HG02798 (cell line): ENCODE results near the gene SHANK2.

Experiments
- ATAC-seq: cut with Tn5 transposase; IDR thresholded peaks from one replicate; pipeline ENCODE4 v1.9.1; 2021; ENCODE audit warnings: mild to moderate bottlenecking; ENCODE audit not compliant: unreplicated experiment, poor library complexity

The SHANK2 gene

DNA sequence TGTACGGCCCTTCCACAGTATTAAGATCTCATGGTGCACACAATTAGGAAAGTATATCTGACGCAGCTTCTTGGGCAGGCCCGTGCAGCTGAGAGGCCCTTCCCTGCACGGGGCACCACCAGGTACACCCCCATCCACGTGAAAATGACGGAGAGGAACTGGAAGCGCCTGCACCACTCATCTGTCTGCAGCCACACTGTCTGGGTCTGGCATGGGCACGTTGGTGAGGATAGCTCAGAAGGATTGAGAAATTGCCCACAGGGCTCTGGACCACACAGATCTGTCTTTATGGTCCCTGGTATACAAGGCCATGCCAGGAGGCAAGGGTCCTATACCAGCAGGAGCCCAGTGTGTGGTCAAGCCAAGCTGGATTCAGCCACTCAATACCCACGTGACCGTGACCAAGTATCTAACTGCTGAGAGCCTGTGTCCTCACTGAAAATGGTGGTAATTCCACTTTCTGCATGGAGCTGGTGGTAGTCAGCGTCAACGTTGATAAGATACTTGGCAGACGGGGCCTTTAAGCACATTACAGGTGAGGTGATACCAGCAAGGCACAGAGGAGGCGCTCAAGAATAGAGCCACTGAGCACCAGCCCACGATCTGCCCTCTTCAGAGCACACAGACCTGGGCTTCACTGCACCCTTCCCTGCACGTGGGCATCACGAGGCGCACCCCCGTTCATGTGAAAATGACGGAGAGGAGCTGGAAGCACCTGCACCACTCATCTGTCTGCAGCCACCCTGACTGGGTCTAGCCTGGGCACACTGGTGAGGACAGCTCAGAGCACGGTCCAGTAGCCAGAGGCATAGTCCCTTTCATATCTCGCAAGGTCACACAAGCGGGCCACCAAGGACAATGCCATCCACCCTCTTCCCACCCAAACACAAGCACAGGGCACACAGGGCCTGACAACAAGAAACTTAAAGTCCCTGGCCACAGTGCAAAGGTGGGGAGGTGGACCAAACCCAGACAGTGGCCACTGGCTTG, 28.4 kb downstream of the SHANK2 start:
- ATAC-seq: no peak

DNA sequence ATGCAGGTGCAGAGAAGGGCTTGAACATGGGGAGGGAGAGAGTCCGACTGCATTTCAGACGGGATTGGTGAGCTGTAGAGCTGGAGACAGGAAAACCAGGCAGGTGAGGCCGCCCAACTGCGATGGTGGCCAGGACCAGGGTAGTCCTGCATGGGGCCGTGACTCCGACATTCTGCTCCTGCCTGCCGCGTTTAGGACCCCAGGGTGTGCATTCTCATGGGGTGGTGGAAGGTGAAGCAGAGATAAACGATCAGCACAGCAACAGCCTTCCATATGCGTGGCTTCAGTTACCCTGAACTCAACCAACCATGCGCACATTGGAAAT, 29.3 kb downstream of the SHANK2 start:
- ATAC-seq: no peak

DNA sequence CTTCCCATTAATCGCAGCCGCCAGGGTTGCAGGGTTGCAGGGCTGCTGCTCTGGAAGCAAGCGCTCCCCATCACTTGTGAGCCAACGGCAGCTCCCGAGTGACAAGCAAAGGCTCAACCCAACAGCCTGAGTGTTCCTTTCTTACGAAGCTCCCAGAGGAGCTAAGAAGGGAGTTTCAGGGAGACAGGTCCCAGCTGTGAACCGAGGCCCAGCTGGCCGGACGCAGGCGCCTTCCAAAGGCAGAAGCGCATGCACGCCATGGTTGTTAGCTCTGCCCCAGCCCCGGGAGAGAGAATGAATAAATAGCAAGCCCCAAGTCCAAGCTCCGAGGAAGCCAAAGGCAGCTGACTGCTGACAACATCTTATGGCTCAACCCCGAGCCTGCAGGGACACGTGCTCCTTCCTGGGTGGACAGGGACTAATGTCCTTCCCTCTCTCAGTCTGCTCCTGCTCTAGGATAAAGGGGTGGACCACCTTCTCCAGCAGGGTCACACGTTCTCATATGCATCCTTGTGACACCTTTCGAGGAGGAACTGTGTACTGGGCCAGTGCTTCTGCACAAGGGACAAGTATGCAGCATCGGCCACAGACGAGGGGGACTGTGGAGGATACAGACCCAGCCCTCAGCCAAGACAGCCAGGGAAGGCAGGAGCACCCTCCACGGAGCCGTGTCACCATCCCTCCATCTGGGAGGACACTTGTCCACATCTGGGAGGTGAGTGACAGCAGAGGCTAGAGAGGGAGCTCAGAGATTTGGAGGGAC, 29.9 kb downstream of the SHANK2 start:
- ATAC-seq: no peak

DNA sequence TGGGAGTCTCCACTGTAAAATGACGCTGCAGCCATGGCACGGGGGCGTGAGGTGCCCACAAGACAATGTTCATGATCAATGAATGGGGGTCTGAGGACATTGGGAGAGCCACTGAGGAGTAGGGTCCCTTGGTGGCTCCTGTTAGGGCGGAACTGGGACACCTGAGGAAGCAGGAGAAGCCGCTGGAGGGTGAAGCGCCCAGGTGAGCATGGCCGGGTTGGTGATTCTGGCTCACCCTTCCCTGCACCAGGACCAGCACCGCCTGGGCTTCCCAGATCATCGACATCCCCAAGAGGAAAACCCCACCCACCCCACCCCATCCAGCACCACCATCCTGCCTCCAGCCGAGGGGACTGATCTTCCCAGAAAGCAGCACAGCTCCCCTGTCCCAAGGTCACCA, 30.6 kb downstream of the SHANK2 start:
- no peak for ATAC-seq

DNA sequence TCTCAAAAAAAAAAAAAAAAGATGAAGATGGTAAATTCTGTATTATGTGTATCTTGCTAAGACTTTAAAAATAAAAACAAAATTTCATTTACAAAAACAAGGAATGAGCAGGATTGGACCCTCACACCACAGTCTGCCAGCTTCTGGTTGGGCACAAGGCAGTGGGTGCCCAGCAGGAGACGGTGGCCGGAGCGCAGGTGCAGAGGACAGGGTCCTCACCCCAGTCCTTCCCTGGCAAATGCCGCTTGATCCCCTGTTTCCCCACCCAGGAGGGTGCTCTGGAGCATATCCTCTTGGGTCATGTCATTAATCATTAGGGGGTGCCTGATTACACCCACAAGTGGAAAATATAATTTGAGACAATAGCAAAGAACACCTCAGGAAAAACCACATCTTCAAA, 31.2 kb downstream of the SHANK2 start:
- ATAC-seq: no peak

DNA sequence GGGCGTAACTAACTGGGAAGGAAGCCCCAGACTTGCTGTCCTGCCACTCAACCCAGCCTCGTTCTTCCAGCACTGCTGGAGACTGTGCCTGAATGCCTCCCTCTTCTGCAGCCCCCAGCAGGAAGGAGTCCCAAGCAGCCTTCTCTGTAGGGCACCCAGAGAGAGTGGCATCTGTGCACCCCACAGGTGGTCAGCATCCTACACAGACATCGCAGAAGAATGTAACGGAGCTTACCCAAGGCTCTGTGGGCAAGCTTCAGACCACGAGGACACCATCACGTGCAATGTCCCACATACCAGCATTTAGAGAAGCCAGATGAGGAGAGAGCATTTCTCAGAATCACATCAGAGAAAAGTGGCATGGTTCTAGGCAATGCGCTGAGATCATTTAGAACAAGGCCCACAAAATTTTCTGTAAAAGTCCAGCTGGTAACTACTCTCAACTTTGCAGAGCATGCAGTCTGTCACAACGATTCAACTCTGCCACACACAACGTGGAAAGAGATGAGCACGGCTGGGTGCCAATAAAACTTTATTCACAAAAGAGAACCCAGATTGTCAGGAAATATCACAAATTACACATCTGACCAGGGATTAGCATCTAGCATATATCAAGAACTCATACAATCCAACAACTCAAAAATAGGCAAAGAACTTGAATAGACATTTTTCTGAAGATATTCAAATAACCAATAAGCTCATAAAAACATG, 33.4 kb downstream of the SHANK2 start:
- ATAC-seq: no peak

DNA sequence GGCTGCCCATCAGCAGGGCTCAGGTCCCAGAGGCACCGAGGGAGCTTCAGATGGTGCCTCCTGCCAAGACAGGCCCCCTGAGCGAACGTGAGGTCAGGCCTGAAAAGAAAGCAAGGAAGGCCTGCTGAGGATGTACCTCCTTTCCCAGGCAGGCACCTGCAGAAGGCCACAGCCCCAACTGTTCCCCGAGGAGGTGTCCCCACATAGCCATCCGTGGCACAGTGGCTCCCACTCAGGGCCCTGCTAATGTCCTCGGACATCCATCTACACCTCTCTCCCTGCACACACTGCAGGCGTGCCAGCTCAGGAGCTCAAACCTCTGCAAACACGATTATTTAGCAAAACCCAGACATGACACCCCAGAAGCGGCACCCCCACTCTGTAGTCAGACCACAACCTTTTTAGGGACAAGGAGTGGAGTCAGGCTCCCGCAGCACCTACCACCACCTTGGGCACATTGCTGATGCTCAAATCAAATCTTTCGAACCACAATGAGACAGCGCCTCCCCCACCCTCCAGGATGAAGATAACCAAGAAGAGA, 36.9 kb downstream of the SHANK2 start:
- no peak for ATAC-seq

DNA sequence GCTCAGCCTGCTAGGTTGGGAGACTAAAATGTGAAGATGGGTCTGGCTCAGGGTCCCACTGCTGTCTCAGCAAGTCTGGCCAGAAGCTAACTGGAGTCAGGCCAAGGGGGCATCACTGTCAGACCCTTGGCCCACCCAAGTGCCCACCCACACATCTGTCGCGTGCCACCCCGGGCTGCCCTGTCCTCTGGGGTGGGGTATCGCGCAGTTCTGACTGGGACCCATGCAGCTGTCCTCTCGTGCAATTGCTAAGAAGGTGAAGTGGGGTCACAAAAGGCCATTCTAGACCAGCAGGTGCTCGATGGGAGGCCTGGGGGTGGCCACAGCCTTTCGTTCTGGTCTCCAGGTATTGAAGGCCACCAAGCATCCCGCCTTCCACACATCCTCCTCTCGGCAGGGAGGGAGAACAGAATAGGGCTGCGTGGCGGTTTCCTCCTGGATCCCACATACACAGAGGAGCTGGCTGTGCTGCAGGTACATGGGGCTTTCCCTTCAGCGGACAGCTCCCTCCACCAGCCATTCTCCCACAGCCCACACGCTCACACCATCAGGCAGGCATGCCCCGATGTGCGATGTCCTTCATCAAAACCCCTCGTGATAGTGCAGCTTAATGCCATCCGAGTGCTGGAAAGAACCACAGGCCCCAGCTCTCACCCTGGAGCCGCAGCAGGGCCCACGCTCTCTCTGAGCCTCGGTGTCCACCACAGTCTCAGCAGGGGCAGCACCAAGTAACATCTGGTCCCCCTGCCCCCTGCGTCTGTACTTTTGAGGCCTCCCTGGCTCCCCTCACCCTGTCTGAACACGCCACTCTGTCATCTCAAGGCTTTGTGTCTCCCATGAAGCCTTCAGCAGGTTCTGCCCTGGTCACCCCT, 37.6 kb downstream of the SHANK2 start:
- no peak for ATAC-seq

DNA sequence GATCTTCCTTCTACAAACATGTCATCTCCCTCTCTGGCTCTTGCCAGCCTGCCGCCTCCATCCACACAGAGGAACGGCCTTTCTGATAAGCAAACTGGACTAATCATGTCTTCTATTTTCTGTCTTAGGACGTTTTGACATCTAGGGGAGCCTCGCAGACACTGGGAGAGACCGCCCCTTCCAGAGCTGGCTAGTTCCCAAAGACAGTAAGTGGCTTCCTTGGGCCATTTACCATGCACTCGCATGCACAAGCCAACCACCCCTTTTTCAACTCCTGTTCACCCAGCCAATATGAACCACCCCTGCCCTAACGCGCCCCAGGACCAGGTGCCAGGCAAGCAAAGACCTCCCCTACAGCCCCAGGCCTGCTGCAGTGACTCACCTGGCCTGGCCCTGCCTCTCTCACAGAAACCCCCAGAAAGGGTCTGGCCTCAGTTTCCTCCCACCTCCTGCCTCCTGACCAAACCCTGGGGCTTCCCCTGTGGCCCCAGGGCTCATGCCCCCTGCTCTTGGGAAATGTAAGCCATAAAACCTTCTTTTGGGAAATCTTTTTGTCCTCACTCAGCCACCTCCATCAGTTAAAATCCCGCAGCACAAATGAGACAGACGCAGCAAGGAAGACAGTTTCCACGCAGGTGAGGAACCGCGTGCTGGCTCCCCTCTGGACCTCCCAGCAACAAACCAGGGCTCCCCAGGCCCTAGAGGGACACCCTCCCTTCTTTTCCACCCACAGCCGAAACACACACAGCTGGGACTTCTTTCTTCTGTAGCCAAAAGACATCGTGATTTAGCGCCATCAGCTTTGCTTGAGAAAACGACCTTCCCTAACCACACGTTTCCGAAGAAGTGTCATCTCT, 38.5 kb downstream of the SHANK2 start:
- ATAC-seq: no peak

DNA sequence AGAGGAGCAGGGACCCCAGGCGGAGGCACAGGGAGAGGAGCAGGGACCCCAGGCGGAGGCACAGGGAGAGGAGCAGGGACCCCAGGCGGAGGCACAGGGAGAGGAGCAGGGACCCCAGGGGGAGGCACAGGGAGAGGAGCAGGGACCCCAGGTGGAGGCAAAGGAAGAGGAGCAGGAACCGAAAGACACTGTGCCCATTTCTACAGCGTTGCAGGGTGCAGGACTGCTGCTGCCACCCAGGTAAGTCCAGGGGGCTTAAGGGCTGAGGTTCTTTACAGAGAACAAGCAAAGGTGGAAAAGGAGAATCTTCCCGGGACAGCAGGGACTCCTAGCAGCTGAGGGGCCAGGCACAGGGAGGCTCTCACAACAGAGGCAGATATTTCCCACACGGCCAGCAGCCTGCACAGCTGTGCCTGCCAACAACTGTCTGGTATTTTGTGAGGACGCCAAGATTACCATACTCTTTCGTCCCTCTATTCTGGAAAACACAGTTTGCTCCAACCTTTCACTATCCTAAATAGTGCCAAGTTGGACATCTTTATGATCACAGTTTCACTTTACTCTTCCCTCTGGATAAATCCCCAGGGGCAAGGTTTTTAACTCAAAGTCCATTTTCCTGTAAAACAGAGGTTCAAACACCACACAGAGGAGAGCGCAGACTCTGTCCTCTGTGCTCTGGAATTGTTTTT, 39.4 kb downstream of the SHANK2 start:
- ATAC-seq: no peak

DNA sequence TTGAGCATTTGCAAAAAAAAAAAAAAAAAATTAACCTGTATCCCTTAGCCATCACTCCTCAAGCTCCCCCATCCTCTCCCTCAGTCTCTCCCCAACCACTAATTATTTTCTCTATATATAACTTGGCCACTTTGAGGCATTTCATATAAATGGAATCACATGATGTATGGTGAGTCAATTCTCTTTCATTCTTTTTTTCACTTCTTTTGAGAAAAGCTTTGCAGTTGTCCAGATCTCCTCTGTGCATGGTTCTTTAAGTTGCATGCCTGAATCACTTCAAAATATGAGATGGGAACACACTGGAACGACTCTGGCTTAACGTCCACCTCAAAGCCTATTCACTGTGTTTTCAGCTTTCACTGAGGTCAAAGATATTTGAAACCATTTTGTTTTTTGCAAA, 40.7 kb downstream of the SHANK2 start:
- ATAC-seq: no peak

DNA sequence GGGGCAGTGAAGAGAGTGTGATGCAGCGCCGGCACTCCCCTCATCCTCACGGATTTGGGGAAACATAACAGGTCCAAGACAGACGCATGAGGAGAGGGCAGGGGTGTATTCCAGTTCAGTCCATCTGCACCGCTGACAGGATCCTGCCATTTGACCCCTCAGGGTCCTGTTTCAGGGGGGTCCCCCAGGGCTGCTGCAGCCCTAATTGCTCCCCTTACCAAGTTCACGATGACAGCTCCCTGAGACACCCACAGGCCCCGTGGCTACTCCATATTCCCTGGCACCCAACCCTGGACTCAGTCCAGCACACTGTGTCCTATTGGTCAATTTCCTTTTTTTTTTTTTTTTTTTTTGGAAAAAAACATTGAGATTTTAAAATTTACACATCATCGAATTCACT, 41.5 kb downstream of the SHANK2 start:
- ATAC-seq: no peak

DNA sequence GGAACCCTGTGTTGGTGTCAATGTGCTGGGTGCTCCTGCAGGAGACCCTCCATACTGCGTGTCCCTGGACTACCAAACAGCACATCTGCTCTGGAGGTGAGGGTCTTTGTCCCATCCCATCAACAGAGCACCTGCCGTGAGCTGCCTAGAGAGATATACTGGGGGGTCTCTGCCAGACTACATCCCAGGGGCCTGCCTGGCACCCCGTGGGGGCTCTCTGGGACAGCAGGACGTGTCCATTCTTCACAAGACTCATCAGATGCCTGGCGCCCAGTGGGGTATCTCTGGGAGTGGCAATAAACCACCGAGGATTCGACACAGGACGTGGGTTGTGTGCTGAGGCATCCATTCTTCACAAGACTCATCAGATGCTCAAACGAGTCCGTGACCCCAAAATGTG, 42.7 kb downstream of the SHANK2 start:
- no peak for ATAC-seq

DNA sequence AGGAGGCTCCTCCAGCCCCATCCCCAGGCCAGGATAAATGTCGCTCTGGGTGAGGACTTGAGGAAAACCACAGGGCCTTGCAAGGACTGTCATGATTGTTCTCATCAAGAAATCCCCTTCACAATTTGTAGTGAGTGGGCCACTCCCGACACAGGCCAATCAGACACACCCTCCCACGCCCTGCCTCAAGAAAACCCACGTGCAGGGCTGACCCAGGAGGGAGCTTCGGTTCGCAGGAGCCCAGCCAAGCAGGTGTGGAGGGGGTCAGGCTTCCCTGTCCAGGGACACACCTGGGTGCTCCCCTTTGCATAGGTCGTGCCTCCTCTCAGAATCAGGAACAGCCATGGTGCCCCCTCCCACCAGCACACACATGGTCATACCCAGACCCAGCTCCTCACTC, 43.2 kb downstream of the SHANK2 start:
- no peak for ATAC-seq

DNA sequence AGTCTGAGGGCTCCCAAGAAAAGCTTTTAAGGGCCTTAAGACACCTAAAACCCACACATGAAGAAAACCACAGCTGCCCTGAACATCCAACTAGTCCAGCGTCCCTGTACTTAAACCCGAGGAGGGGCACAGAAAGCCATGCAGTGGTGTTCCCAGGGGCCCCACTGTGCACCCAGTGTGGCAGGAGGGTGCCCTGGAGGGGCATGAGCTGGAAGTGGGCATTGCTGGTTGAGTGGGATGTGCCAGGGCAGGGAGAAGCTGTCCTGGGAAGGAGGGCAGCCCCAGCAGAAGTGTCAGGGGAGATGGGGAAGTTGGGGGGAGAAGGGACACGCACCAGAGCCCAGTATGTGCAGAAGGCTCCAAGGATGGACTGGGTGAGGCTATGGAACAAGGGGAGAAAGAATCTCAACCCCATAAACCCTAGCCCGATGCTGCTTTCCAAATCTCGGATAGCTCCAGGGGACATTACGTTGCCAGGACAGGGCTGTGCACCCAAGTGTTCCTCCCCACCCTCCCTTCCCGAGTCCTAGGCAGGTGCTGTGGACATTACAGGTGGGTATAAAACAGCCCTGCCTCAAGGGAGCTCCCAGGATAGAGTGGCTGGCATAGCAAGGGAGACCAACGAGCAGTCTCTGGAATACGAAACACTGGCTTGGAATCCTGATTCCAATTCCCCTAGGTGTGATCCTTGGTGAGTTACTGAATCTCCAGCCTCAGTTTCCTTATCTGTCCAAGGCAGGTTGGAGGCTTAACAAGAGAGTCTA, 44.2 kb downstream of the SHANK2 start:
- no peak for ATAC-seq

DNA sequence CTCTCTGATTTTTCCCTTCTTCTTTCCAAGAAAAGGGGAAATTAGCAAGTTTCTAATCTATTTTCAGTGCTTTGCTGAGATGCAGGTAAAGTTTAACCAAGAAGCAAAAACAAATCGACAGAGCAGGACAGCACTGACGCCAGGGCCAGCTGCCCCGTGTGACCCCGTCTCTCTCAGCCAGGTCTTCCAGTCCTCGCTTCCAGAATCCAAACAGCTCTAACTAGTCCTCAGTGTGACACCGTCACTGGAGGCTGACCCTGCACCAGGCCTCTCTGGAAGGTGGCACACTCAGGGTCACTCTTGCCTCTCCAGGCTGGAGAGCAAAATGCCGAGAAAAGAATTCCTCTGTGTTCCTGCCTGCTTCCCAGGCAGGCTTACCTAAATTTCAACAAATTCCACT, 44.8 kb downstream of the SHANK2 start:
- ATAC-seq: no peak

DNA sequence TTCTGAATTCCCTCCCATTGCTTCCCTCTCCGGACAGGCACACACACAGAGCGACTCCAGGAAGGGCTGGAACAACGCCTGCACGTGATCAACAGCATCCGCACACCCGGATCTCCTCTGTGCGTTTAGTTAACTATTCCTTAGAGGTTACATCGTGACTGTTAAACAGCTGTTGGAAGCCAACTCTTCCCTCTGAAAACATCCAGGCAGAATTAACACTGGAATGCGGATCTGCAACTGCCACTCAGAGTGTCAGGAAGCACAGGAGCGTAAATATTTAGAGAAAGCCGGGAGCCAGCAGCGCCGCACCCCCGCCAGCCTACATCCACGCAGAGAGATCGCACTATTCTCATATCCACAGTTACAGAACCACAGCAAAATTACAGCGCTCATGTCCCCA, 46.2 kb downstream of the SHANK2 start:
- no peak for ATAC-seq
